Tibial nerve (tissue), 4 donors: ENCODE results near the gene RPA3.

ENCODE experiments used
- CTCF ChIP-seq, 5 experiments: fragments of 200-600 bp in 3 of 5; fragments of 450-650 bp in 2 of 5; sonication (generic) in 3 of 5; IDR thresholded peaks; one replicate each; pipeline ENCODE4 v1.5.1; 2016 to 2019; ENCODE audit warnings: antibody characterized with exemption in 5 of 5, mild to moderate bottlenecking in 3 of 5, moderate library complexity in 2 of 5
- EP300 ChIP-seq, 2 donors: sonication (generic); formaldehyde crosslinking; IDR thresholded peaks; one replicate each; pipeline ENCODE4 v1.6.1; 2017; ENCODE audit warnings: antibody characterized with exemption in 2 of 2, mild to moderate bottlenecking in 1 of 2
- POLR2A ChIP-seq, 2 donors: fragments of 450-650 bp; IDR thresholded peaks; one replicate each; pipeline ENCODE4 v1.6.1; 2017; ENCODE audit warnings: antibody characterized with exemption in 2 of 2, mild to moderate bottlenecking in 2 of 2, moderate library complexity in 2 of 2

GRCh38 chr7:7750571-7751242, 32.3 kb upstream of the RPA3 start:
- no peak for TF ChIP-seq CTCF (IDR thresholded peaks at IDR 0.05)
- TF ChIP-seq POLR2A (IDR thresholded peaks at IDR 0.05) = no peak
- TF ChIP-seq EP300 (IDR thresholded peaks at IDR 0.05) = no peak
